BLaER1 treated with 17β-estradiol and CSF1 and Interleukin-3, amounts not matched to agents 10 nM and 100 nM (cell line): ENCODE measurements around the gene TGFBR3.

Experiments used
- H3K27ac ChIP-seq, 11 experiments: shearing (Covaris generic); formaldehyde crosslinking; 2 replicates each; pipeline ENCODE4 v1.8.1; 2022
- H3K27me3 ChIP-seq, 11 experiments: shearing (Covaris generic); formaldehyde crosslinking; 2 replicates each; pipeline ENCODE4 v1.8.1; 2022
- H3K36me3 ChIP-seq, 11 experiments: shearing (Covaris generic); formaldehyde crosslinking; 2 replicates each; pipeline ENCODE4 v1.8.1; 2022
- H3K4me1 ChIP-seq, 10 experiments: shearing (Covaris generic); formaldehyde crosslinking; 2 replicates each; pipeline ENCODE4 v1.8.1; 2022
- H3K4me2 ChIP-seq, 11 experiments: shearing (Covaris generic); formaldehyde crosslinking; 2 replicates each; pipeline ENCODE4 v1.8.1; 2022
- H3K4me3 ChIP-seq, 10 experiments: shearing (Covaris generic); formaldehyde crosslinking; 2 replicates each; pipeline ENCODE4 v1.8.1; 2022
- H3K9ac ChIP-seq, 11 experiments: shearing (Covaris generic); formaldehyde crosslinking; 2 replicates each; pipeline ENCODE4 v1.8.1; 2022
- H3K9me3 ChIP-seq, 11 experiments: shearing (Covaris generic); formaldehyde crosslinking; replicated peaks in 1 of 11; 2 replicates each; pipeline ENCODE4 v1.8.1; 2022
- H4K20me1 ChIP-seq, 11 experiments: shearing (Covaris generic); formaldehyde crosslinking; 2 replicates each; pipeline ENCODE4 v1.8.1; 2022
- Cebpa-rat ChIP-seq, 11 experiments: shearing (Covaris generic); IDR thresholded peaks; 2 replicates each; pipeline ENCODE4 v1.8.1; 2022

Gene TGFBR3

GRCh38 chr1:91757763-91758460 is 128.0 kb downstream of the TGFBR3 start:
- peaks cover 0 to 11% (median 0%) of the 10 kb centered on the region in 10 experiments; a peak in 5 of 20 replicates for H3K4me1 ChIP-seq
- H3K27ac ChIP-seq: no peak overlapping the region
- no peaks in the 10 kb centered on the region for H4K20me1 ChIP-seq
- no peak overlapping the region for H3K4me2 ChIP-seq
- H3K36me3 ChIP-seq: 0 out of 22 replicates have a peak, but pooled peaks cover 0 to 4% (median 0%) of the 10 kb centered on the region in 11 experiments
- H3K9me3 ChIP-seq: no peaks in the 10 kb centered on the region
- no peak overlapping the region for H3K9ac ChIP-seq
- no peak overlapping the region for H3K4me3 ChIP-seq
- H3K27me3 ChIP-seq: no peaks in the 10 kb centered on the region
- no peak for TF ChIP-seq Cebpa-rat (IDR thresholded peaks at IDR 0.05)

GRCh38 chr1:91755702-91756287 is 130.2 kb downstream of the TGFBR3 start:
- Histone ChIP-seq H3K4me3 (no peak overlapping the region), H3K36me3 (0 out of 22 replicates have a peak, but pooled peaks cover 0 to 4% (median 0%) of the 10 kb centered on the region in 11 experiments), H4K20me1 (no peaks in the 10 kb centered on the region), H3K27ac (no peak overlapping the region), H3K9me3 (no peaks in the 10 kb centered on the region), H3K4me2 (no peak overlapping the region), H3K27me3 (no peaks in the 10 kb centered on the region), H3K9ac (no peak overlapping the region), H3K4me1 (peaks cover 0 to 11% (median 6%) of the 10 kb centered on the region in 10 experiments; a peak in 8 of 20 replicates)
- no peak for TF ChIP-seq Cebpa-rat (IDR thresholded peaks at IDR 0.05)

- Histone ChIP-seq H3K4me1 (peaks cover 0 to 16% (median 9%) of the 10 kb centered on the region in 10 experiments; a peak in 8 of 20 replicates), H3K9ac (no peak overlapping the region), H3K9me3 (no peaks in the 10 kb centered on the region), H3K4me2 (no peak overlapping the region), H3K4me3 (no peak overlapping the region), H4K20me1 (no peaks in the 10 kb centered on the region), H3K27me3 (no peaks in the 10 kb centered on the region), H3K27ac (no peak overlapping the region), H3K36me3 (0 out of 22 replicates have a peak, but pooled peaks cover 0 to 4% (median 0%) of the 10 kb centered on the region in 11 experiments)
- TF ChIP-seq Cebpa-rat (IDR thresholded peaks at IDR 0.05): no peak
These were observed 131.0 kb downstream of the TGFBR3 start for GRCh38 chr1:91754816-91755580.

GRCh38 chr1:91754348-91754747 is 131.6 kb downstream of the TGFBR3 start:
- H3K9me3 ChIP-seq: peaks cover 0 to 6% (median 0%) of the 10 kb centered on the region in 11 experiments; a peak in 2 of 22 replicates
- no peaks in the 10 kb centered on the region for H4K20me1 ChIP-seq
- H3K4me3 ChIP-seq: no peak overlapping the region
- 0 out of 22 replicates have a peak, but pooled peaks cover 0 to 4% (median 0%) of the 10 kb centered on the region in 11 experiments for H3K36me3 ChIP-seq
- H3K4me2 ChIP-seq: no peak overlapping the region
- H3K27ac ChIP-seq: no peak overlapping the region
- H3K4me1 ChIP-seq: peaks cover 0 to 16% (median 9%) of the 10 kb centered on the region in 10 experiments; a peak in 8 of 20 replicates
- no peak for TF ChIP-seq Cebpa-rat (IDR thresholded peaks at IDR 0.05)
- no peaks in the 10 kb centered on the region for H3K27me3 ChIP-seq
- no peak overlapping the region for H3K9ac ChIP-seq

- peaks cover 0 to 16% (median 9%) of the 10 kb centered on the region in 10 experiments; a peak in 8 of 20 replicates for H3K4me1 ChIP-seq
- H3K9ac ChIP-seq: no peak overlapping the region
- no peak for TF ChIP-seq Cebpa-rat (IDR thresholded peaks at IDR 0.05)
- 0 out of 22 replicates have a peak, but pooled peaks cover 0 to 4% (median 0%) of the 10 kb centered on the region in 11 experiments for H3K36me3 ChIP-seq
- H4K20me1 ChIP-seq: no peaks in the 10 kb centered on the region
- no peaks in the 10 kb centered on the region for H3K27me3 ChIP-seq
- H3K9me3 ChIP-seq: peaks cover 0 to 9% (median 0%) of the 10 kb centered on the region in 11 experiments; a peak in 3 of 22 replicates
- H3K4me2 ChIP-seq: no peak overlapping the region
- H3K4me3 ChIP-seq: no peak overlapping the region
- H3K27ac ChIP-seq: no peak overlapping the region
These were observed 132.1 kb downstream of the TGFBR3 start for GRCh38 chr1:91753878-91754277.

- H3K9me3 ChIP-seq: peaks cover 3 to 17% (median 7%) of the 10 kb centered on the region in 11 experiments; a peak in 18 of 22 replicates
- H3K27ac ChIP-seq: no peak overlapping the region
- no peak overlapping the region for H3K9ac ChIP-seq
- TF ChIP-seq Cebpa-rat (IDR thresholded peaks at IDR 0.05): no peak
- H3K27me3 ChIP-seq: no peaks in the 10 kb centered on the region
- peaks cover 0 to 7% (median 0%) of the 10 kb centered on the region in 11 experiments; a peak in 1 of 22 replicates for H3K36me3 ChIP-seq
- H3K4me3 ChIP-seq: no peak overlapping the region
- peaks cover 0 to 16% (median 9%) of the 10 kb centered on the region in 10 experiments; a peak in 8 of 20 replicates for H3K4me1 ChIP-seq
- H3K4me2 ChIP-seq: no peak overlapping the region
- H4K20me1 ChIP-seq: no peaks in the 10 kb centered on the region
These were observed 133.6 kb downstream of the TGFBR3 start for GRCh38 chr1:91752324-91752723.

- no peak for TF ChIP-seq Cebpa-rat (IDR thresholded peaks at IDR 0.05)
- H3K4me3 ChIP-seq: no peak overlapping the region
- no peaks in the 10 kb centered on the region for H4K20me1 ChIP-seq
- peaks cover 12 to 28% (median 17%) of the 10 kb centered on the region in 11 experiments; a peak in 21 of 22 replicates for H3K9me3 ChIP-seq
- H3K27ac ChIP-seq: no peak overlapping the region
- peak overlapping the region in 5 of 11 experiments; percentile 7 to 43 (median 28); a peak in 4 of 22 replicates for H3K4me2 ChIP-seq
- H3K36me3 ChIP-seq: peaks cover 0 to 17% (median 4%) of the 10 kb centered on the region in 11 experiments; a peak in 2 of 22 replicates
- no peaks in the 10 kb centered on the region for H3K27me3 ChIP-seq
- H3K9ac ChIP-seq: no peak overlapping the region
- peaks cover 0 to 16% (median 9%) of the 10 kb centered on the region in 10 experiments; a peak in 8 of 20 replicates for H3K4me1 ChIP-seq
These were observed 134.7 kb downstream of the TGFBR3 start for GRCh38 chr1:91751275-91751674.

GRCh38 chr1:91750398-91750996 is 135.5 kb downstream of the TGFBR3 start:
- Histone ChIP-seq H3K27ac (no peak overlapping the region), H3K4me1 (peaks cover 0 to 16% (median 9%) of the 10 kb centered on the region in 10 experiments; a peak in 8 of 20 replicates), H3K4me3 (no peak overlapping the region), H3K4me2 (peak overlapping the region in 6 of 11 experiments; percentile 4 to 42 (median 10); a peak in 3 of 22 replicates), H3K9ac (no peak overlapping the region), H3K36me3 (peaks cover 0 to 17% (median 4%) of the 10 kb centered on the region in 11 experiments; a peak in 2 of 22 replicates), H4K20me1 (no peaks in the 10 kb centered on the region), H3K9me3 (peaks cover 12 to 31% (median 20%) of the 10 kb centered on the region in 11 experiments; a peak in 21 of 22 replicates), H3K27me3 (no peaks in the 10 kb centered on the region)
- no peak for TF ChIP-seq Cebpa-rat (IDR thresholded peaks at IDR 0.05)
